ENCODE results near the gene TUB.

Gene TUB

DNA sequence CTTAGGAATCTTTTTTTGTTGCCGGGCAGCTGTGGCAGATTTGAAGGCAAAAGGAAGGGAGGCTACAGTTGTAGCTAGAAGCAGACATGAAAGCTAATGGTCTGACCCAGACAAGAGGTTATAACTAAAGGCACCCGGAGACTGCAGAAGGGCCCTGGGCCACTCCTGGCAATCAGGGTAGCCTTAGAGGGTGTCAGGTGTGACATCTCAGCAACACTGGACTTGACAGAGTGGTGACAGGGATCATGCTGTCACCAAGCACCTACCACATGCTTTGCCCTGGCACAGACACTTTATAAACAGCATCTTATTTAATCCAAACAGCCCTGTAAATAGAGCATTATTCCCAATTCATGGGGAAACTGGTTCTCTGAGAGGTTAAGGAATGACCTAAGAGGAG, 25.7 kb downstream of the TUB start:
- in situ Hi-C loops (cut with HindIII; ENCODE audit: low sequenced_read_pairs), result loop anchor here (10.0 kb wide), 1 partner anchor 102 kb away; no protein-coding TSS in a partner anchor
- DNase-seq (ENCODE audit: low read depth), result no peak
- TF ChIP-seq CTCF (IDR thresholded peaks at IDR 0.05; ENCODE audit: low read depth, low read length, missing control alignments), result no peak
- no peak overlapping the region for H3K4me3 ChIP-seq (ENCODE audit: low read depth, low read length)

DNA sequence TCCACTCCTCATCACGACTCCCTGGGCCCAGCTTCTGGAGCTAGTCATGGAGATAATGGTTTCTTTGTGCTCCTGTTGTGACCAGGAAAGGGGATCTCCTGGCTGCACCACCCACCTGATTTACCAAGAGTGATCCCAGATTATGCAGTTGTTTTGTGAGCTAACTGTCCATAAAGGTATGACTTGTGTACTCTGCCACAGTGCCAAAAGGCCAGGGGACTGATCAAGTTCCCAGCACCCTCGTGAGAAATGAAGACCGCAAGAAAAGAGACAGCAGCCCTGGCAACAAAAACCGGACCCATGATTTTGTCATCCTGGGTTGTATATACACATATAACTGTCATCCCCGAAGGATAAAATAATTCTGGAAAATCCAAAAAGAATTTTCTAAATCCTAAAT, 26.6 kb downstream of the TUB start:
- no peak for DNase-seq (ENCODE audit: low read depth)
- TF ChIP-seq CTCF (IDR thresholded peaks at IDR 0.05; ENCODE audit: low read depth, low read length, missing control alignments), result no peak
- H3K4me3 ChIP-seq (ENCODE audit: low read depth, low read length), result no peak overlapping the region
- in situ Hi-C loops (cut with HindIII; ENCODE audit: low sequenced_read_pairs), result loop anchor here (10.0 kb wide), 1 partner anchor 103 kb away; no protein-coding TSS in a partner anchor

DNA sequence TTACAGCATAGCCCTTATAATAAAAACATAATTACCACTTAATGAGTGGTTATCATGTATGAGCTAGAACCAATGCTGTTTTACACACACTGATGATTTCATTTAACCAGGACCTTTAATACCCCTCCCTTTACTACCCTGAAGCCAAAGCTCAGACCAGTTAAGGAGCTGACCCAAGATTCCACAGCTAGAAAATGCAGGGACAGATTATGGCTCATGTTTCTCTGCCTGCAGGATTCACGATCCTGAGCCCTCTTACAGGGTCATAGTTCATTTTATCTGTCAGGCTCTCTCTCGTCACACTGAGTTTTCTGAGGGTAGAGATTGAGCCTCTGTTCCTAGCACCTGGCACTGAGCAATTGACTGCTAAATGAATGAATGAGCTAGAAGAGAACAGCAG, 27.4 kb downstream of the TUB start:
- no peak for DNase-seq (ENCODE audit: low read depth)
- in situ Hi-C loops (cut with HindIII; ENCODE audit: low sequenced_read_pairs), result loop anchor here (10.0 kb wide), 1 partner anchor 104 kb away; no protein-coding TSS in a partner anchor
- TF ChIP-seq CTCF (IDR thresholded peaks at IDR 0.05; ENCODE audit: low read depth, low read length, missing control alignments), result no peak
- H3K4me3 ChIP-seq (ENCODE audit: low read depth, low read length), result no peak overlapping the region

GRCh38 chr11:8109675-8110074, 28.7 kb downstream of the TUB start:
- TF ChIP-seq CTCF (IDR thresholded peaks at IDR 0.05; ENCODE audit: low read depth, low read length, missing control alignments), result no peak
- H3K4me3 ChIP-seq (ENCODE audit: low read depth, low read length), result no peak overlapping the region
- no peak for DNase-seq (ENCODE audit: low read depth)
- in situ Hi-C loops (cut with HindIII; ENCODE audit: low sequenced_read_pairs), result loop anchor here (10.0 kb wide), 1 partner anchor 105 kb away; no protein-coding TSS in a partner anchor

GRCh38 chr11:8110396-8110795, 29.4 kb downstream of the TUB start:
- in situ Hi-C loops (cut with HindIII; ENCODE audit: low sequenced_read_pairs), result no loop called here
- DNase-seq (ENCODE audit: low read depth), result no peak
- no peak for TF ChIP-seq CTCF (IDR thresholded peaks at IDR 0.05; ENCODE audit: low read depth, low read length, missing control alignments)
- H3K4me3 ChIP-seq (ENCODE audit: low read depth, low read length), result no peak overlapping the region

DNA sequence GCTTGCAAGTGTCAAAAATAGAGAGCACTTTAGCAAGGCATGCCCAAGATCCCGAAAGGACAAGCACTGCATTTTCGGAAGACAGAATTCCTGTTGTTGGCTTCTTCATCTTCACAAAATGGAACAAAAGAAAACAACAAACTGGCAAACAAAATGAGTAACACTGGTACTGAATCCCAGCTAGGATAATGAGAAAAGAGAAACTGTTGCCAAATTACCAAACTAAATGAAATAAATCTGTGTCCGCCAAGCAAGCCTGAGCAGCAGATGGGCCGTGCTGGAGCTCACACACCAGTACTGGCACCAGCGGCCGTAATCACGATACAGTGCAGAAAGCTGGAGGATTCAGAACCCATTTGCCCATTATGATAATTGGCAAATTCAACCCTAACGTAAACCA, 30.6 kb downstream of the TUB start:
- no peak overlapping the region for H3K4me3 ChIP-seq (ENCODE audit: low read depth, low read length)
- in situ Hi-C loops (cut with HindIII; ENCODE audit: low sequenced_read_pairs), result no loop called here
- no peak for TF ChIP-seq CTCF (IDR thresholded peaks at IDR 0.05; ENCODE audit: low read depth, low read length, missing control alignments)
- no peak for DNase-seq (ENCODE audit: low read depth)
